GM21390 (cell line): Measurements from ENCODE around the gene RMI2.

Source experiments
- ATAC-seq: cut with Tn5 transposase; IDR thresholded peaks from one replicate; pipeline ENCODE4 v1.9.1; 2021; ENCODE audit not compliant: unreplicated experiment

RMI2 gene

GRCh38 chr16:11309895-11310633 lies 35.2 kb upstream of the RMI2 start:
- ATAC-seq: peak; percentile 36

GRCh38 chr16:11310634-11310977 lies 34.7 kb upstream of the RMI2 start:
- ATAC-seq: no peak

DNA sequence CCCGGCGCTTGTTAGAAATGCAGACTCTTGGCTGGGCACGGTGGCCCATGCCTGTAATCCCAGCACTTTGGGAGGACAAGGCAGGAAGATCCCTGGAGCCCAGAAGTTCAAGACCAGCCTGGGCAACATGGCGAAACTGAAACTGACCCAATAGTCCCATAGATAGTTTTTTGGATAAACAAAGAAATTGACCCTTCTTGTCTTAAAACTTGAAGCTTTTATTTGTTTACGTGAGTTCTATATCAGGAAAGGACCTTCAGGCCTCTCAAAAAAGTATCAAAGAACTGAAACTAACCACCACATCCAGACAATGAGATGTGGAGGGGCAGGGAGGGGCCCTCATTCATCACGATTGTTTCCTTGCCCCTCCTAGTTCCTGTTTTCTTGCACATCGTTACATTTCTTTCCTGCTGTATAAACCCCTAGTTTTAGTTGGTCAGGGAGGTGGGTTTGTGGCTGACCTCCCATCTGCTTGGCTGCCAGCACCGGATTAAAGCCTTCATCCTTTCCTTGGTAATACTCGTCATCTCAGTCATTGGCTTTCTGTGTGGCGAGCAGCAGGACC lies 34.2 kb upstream of the RMI2 start:
- peak; percentile 37 for ATAC-seq

DNA sequence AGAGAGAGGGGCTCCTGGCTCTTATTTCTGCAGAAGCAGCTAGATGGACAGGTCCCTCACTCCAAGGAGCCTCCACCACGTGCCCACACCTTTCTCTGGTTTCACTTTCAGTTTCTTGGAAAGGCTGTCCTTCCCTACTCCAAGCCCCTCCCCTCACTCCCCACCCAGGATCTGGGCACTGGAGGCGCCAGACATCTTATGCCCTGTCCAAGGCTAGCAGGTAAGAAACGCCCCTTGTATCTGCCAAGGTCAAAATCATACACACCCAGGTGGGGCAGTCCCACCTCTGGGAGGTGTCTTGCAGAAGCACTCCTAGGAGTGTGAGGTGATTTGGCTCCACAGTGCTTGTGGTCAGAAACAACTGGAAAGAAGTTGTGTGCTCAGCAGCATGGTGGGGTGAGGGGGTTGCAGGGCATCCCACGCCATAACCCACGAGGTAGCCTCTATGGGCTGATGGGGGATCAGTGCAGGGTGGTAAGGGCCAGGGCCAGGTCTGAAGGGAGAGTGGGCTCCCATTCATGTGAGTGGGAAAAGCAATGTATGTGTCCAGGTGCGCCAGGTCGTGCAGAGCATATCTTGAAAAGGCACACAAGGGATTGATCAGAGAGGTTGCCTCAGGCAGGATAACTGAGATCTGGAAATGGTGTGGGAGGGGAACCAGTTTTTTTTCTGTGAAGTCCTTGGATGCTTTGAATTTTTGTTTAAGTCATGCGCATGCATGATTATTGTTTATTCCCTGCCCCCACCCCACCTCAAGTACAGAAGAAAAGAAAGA lies 32.4 kb upstream of the RMI2 start:
- no peak for ATAC-seq

GRCh38 chr16:11313493-11314308 lies 31.6 kb upstream of the RMI2 start:
- ATAC-seq: no peak

DNA sequence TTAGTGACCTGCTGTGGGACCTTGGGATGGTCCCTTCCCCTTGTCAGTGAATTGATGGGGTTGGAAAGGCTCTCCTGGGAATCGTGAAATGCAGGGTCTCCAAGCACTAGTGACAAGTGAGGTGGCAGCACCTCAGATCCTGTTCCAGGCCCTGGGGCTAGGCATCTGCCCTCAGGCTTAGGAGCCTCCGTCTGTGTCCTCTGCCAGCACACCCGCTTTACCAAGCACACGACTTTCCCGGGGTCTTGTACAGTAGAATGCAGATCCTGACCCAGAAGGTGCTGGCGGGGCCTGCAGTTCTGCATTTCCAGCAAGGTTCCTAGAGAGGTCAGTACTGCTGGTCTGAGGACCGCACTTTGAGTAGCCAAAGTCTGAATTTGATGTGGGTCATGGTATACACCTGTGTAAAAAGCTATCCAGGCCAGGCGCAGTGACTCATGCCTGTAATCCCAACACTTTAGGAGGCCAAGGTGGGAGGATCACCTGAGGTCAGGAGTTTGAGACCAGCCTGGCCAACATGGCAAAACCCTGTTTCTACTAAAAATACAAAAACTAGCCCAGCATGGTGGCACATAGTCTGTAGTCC lies 30.9 kb upstream of the RMI2 start:
- no peak for ATAC-seq

DNA sequence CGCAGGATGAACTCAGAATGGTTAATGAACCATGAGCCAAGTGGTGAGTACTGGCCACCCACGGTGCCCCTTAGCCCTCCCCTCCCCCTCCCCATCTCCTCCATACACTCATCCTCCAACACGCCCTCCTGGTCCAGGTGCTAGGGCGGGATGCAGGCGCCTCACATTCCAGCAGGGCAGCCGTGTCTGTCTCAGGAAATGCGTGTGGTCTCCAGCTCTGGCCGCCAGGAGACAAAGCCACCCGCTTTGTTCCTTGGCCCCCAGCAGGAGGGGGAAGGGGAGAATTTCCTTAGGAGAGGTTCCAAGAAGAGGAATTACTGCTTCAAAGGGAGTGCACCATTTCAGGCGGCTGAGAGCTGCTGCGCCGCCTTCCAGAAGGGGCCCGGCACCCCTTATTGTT lies 29.7 kb upstream of the RMI2 start:
- ATAC-seq: no peak

DNA sequence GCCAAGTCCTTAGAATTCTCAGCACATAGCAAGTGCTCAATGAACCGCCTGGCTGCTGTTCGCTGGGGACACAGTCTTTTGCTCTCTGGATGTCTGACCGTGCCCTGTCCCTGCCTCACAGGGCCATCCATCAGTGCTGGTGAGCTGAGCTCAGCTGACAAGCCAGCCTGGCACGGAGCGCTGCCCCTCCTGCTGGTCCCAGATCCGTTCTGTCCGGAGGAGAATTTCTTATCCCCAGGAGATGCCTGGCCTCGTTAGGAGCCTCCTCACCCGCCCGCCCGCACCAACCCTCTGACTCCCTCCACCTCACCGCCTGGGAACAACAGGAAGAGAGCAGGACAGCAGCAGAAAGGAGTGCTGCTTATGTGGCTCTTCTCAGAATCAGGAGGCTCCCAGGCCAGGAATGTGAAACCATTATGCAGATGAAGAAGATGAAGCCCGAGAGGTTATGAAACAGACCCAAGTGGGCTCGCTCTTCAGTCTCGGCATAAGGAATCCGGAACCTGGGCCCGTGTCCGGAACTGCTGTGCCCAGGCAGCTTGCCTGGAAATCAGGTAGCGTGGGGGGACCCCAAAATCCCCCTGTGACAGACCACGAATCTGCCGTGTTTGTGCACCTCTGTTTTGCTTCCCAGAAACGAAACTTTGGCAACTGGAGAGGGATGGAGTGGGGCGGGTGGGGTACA lies 28.8 kb upstream of the RMI2 start:
- no peak for ATAC-seq

DNA sequence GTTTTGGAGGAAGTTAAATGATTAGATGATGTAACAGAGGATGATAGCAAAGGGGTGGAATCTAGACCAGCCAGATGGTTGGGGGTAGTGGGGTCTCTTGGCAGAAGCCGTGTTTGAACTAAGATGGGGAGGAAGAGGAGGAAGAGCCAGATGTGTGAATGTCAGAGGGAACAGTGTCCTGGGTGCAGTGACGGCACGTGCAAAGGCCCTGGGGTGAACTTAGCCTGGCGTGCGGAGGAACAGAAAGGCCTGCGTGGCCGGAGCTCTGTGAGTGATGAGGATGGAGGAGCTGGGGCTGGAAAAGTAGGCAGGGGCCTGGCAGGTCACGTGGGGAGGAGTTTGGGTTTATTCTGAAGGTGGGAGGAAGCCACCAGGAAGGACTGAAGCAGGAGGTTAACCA lies 26.4 kb upstream of the RMI2 start:
- ATAC-seq: no peak

GRCh38 chr16:11319529-11320146 lies 25.6 kb upstream of the RMI2 start:
- ATAC-seq: no peak

DNA sequence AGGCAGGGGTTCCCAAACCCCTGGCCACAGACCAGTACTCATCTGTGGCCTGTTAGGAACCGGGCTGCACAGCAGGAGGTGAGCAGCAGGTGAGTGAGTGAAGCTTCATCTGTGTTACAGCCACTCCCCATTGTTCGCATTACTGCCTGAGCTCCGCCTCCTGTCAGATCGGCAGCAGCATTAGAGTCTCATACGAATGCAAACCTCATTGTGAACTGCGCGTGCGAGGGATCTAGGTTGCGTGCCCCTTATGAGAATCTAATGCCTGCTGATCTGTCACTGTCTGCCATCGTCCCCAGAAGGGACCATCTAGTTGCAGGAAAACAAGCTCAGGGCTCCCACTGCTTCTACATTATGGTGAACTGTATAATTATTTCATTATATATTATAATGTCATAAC lies 25.1 kb upstream of the RMI2 start:
- no peak for ATAC-seq

DNA sequence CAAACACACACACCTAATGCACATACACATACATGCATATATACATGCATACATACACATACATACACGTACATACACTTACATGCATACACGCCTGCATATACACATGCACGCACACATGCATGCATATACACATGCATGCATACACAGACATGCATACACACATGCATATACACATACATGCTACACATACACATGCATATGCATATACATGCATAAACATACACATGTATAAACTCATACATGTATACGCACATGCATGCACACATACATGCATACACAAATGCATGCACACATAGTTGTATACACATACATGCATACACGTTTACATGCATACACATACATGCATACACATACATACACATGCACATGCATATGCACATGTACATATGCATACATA lies 23.6 kb upstream of the RMI2 start:
- ATAC-seq: no peak

- no peak for ATAC-seq
Measured at GRCh38 chr16:11322823-11323222, 22.4 kb upstream of the RMI2 start.

DNA sequence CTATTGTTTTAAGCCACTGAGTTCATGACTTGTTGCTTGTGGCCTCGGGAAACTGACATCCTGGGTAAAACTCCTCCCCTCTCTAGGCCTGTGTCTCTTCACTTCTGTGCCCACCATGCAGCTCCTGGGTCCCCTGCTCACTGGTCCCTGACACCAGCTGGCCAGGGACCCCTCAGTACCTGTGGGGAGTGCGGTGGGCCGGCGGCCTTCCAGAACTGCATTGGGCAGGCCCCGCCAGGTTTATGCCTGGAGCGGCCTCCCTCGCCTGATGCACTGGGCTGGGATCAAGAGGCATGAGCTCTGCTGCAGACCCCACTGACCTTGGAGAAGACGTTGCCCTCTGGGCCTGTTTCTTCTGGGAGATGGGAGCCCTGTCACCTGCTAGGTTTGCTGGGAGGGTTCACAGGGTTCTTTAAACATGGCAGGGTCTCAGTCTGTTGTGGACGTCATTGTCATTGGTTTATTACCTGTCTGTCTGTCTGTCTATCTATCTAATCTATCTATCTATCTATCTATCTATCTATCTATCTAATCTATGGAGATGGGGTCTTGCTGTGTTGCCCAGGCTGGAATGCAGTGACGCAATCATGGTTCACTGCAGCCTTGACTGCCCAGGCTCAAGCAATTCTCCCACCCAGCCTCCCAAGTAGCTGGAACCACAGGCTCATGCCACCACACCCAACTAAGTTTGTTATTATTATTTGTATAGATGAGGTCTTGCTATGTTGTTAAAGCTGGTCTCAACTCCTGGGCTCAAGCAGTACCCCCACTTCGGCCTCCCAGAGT lies 21.5 kb upstream of the RMI2 start:
- no peak for ATAC-seq

DNA sequence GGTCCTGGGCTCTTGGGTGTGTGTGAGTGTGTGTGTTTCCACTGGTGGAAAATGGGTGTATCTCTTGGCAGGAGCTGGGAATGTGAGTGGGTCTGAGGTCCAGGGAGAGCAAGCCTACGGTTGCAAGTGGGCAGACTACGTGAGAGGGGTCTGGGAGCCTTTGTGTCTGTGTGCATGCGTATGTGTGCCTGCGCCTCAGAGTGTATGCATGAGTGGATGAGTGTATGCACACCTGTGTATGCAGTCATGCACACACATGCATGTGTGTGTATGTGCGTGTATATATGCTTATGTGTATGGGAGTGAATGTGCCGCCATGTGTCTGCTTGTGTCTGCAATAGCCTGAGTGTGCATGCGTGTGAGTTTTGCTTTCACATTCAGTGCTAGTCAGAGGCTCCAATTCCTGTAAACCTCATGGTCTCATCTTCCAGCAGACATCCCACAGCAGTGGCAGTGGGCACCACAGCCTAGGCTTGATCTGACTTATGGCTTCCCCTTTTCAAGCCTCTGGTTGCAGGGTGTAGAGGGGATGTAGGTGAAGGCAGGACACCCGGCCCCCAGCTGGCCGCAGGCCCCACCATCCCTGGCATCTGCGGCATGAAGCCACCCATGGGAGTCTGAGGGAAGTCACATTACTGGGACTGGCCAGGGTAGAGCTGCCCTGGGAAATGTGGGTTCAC lies 19.7 kb upstream of the RMI2 start:
- no peak for ATAC-seq

DNA sequence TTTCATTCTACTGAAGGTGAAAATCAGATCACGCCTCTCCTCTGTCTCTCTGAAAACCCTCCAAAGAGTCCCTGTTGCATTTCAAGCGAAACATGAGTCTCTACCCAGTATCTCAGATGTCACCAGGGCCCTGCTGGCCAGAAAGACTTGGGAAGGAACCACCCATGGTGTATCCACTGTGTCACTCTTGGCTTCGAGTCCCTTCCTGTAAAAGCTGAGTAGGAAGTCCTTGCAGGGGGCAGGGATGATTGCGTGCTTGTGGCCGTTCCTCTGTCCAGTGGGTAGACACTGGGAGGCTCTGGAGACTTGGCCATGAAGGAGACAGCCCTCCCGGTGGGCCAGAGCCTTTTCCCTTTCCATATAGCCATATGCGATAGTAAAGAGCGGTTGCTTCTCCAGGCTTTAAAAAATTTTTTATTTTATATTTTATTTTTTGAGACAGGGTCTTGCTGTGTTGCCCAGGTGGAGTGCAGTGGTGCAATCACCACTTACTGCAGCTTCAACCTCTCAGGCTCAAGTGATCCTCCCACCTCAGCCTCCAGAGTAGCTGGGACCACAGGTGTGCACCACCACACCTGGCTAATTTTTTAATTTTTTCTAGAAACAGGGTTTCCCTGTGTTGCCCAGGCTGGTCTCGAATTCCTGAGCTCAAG lies 19.0 kb upstream of the RMI2 start:
- ATAC-seq: no peak

DNA sequence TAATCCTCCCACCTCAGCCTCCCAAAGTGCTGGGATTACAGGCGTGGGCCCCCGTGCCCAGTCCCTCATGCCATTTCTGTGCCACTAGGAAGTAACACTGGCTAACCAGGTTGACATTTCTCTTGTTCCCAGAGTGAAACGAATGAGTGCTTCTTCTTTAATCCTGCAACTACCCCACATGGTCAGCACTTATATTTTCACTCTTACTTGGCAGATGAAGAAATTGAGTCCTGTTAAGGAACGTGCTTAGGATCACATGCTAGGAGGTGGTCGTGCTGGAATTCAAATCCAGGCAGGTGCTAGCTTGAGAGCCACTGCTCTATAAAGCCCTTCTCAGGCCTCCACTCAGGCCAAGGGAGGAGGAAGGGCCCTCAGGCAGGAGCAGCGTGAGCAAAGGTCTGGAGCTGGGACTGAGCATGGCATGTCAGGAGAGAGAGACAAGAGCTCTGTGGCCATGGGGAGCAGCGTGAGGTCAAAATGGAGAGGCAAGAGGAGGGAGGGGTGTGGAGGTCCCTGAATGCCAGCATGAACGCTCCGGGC lies 18.5 kb upstream of the RMI2 start:
- no peak for ATAC-seq
